Loucy (cell line): ENCODE results near the gene PPP3CA.

Experiments used
- EZH2phosphoT487 ChIP-seq: fragments of 200-600 bp; IDR thresholded peaks from 2 replicates; pipeline ENCODE4 v1.6.1; 2018; ENCODE audit warnings: antibody characterized with exemption, mild to moderate bottlenecking, moderate library complexity, borderline replicate concordance
- TF ChIP-seq, protein P1 (sequence below): fragments of 200-600 bp; sonication (generic); conservative IDR thresholded peaks from 2 replicates; pipeline ENCODE4 v1.5.1; 2014; ENCODE audit warnings: mild to moderate bottlenecking, antibody characterized with exemption, low read length

DNA sequence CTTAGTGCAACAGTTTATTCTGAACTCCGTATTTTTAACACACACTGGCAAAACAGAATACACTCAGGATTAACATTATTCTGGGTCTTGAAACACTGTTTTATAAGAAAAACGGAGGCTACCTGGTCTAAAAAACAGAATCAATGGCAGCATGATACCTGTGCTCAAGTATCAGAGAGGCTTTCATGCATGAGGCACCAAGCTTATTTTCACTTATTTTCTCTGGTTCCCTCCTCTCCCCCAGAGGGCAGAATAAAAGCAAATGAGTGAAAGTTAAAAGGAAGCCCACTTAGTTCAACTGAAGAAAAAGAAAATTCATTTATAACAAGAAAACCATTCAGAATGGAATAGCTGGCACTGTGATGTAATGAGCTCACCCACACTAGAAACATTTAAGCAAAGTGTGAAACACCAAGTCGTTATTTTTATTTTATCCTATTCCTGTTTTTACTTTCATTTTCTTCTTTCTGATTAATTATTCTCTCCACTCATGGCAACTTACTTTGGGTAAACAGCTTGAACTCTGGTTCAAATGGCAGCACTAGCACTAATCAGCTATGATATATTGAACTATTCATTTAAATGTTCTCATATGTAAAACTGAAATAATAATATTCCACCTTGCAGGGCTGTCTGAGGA, 211.8 kb downstream of the PPP3CA start:
- TF ChIP-seq, protein P1, sequence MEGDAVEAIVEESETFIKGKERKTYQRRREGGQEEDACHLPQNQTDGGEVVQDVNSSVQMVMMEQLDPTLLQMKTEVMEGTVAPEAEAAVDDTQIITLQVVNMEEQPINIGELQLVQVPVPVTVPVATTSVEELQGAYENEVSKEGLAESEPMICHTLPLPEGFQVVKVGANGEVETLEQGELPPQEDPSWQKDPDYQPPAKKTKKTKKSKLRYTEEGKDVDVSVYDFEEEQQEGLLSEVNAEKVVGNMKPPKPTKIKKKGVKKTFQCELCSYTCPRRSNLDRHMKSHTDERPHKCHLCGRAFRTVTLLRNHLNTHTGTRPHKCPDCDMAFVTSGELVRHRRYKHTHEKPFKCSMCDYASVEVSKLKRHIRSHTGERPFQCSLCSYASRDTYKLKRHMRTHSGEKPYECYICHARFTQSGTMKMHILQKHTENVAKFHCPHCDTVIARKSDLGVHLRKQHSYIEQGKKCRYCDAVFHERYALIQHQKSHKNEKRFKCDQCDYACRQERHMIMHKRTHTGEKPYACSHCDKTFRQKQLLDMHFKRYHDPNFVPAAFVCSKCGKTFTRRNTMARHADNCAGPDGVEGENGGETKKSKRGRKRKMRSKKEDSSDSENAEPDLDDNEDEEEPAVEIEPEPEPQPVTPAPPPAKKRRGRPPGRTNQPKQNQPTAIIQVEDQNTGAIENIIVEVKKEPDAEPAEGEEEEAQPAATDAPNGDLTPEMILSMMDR: no peak
- no peak for TF ChIP-seq EZH2phosphoT487
